K562 (cell line): ENCODE measurements around the gene MOB1A. TPM values are rescaled to one million over a fixed set of nuclear protein-coding genes. Genes with fewer than 3 reads are reported as not detected.

Experiments used
- ARHGAP35 ChIP-seq: fragments of 450-650 bp; IDR thresholded peaks from 2 replicates; pipeline ENCODE4 v1.6.1; 2018; ENCODE audit not compliant: partially characterized antibody
- ARID1B ChIP-seq: fragments of 450-650 bp; IDR thresholded peaks from 2 replicates; pipeline ENCODE4 v1.6.1; 2016; ENCODE audit warnings: antibody characterized with exemption, mild to moderate bottlenecking, inconsistent platforms
- E2F4 ChIP-seq: sonication (generic); formaldehyde crosslinking; IDR thresholded peaks from 2 replicates; pipeline ENCODE4 v1.8.0; 2022; ENCODE audit warnings: mild to moderate bottlenecking, low read depth, missing genetic modification reagents
- GATA2 ChIP-seq: sonication (generic); formaldehyde crosslinking; IDR thresholded peaks from 2 replicates; pipeline ENCODE4 v1.4.0; 2020; ENCODE audit warnings: mild to moderate bottlenecking, missing genetic modification reagents
- HBP1 ChIP-seq: fragments of 450-650 bp; formaldehyde crosslinking; IDR thresholded peaks from 2 replicates; pipeline ENCODE4 v1.4.0; 2022; ENCODE audit warnings: missing genetic modification characterization
- HNRNPK ChIP-seq: fragments of 200-400 bp; formaldehyde crosslinking; IDR thresholded peaks from one replicate; pipeline ENCODE4 v1.6.1; 2018; ENCODE audit warnings: mild to moderate bottlenecking, low read depth, low read length; ENCODE audit not compliant: poor library complexity, severe bottlenecking
- ILF3 ChIP-seq: fragments of 450-650 bp; IDR thresholded peaks from 2 replicates; pipeline ENCODE4 v1.6.1; 2018; ENCODE audit warnings: antibody characterized with exemption, mild to moderate bottlenecking, moderate library complexity, borderline replicate concordance
- POLR2AphosphoS2 ChIP-seq: IDR thresholded peaks from 2 replicates; pipeline ENCODE4 v1.6.1; 2012; ENCODE audit warnings: low read length, improper control_type of control experiment
- SAFB ChIP-seq: fragments of 200-400 bp; formaldehyde crosslinking; IDR thresholded peaks from 2 replicates; pipeline ENCODE4 v1.6.1; 2017; ENCODE audit warnings: low read depth, low read length, borderline replicate concordance
- SAP30 ChIP-seq: fragments of 200-600 bp; sonication (generic); IDR thresholded peaks from 2 replicates; pipeline ENCODE4 v1.6.1; 2012; ENCODE audit warnings: borderline replicate concordance, low read depth, mild to moderate bottlenecking, moderate library complexity, low read length, control low read depth, inconsistent platforms; ENCODE audit not compliant: insufficient read depth, poor library complexity, severe bottlenecking
- SIN3B ChIP-seq: fragments of 450-650 bp; IDR thresholded peaks from 2 replicates; pipeline ENCODE4 v1.6.1; 2017; ENCODE audit warnings: low read depth, mild to moderate bottlenecking, moderate library complexity
- STAT6 ChIP-seq: sonication (generic); formaldehyde crosslinking; IDR thresholded peaks from 2 replicates; pipeline ENCODE4 v1.8.1; 2023; ENCODE audit warnings: mild to moderate bottlenecking, missing genetic modification reagents
- YY1 ChIP-seq, 3 experiments: IDR thresholded peaks; 2 replicates each; pipeline ENCODE4 v1.6.1; 2011; ENCODE audit warnings: low read length in 2 of 3, mild to moderate bottlenecking in 2 of 3, moderate library complexity in 2 of 3, borderline replicate concordance in 1 of 3, control low read depth in 1 of 3, low read depth in 1 of 3; ENCODE audit not compliant: insufficient read depth in 3 of 3, insufficient replicate concordance in 2 of 3, control insufficient read depth in 1 of 3, insufficient read length in 1 of 3; ENCODE audit errors: extremely low read depth in 1 of 3
- ZNF146 ChIP-seq: IDR thresholded peaks from one replicate; pipeline ENCODE4 v1.6.1; 2018; ENCODE audit warnings: missing compliant biosample characterization; ENCODE audit not compliant: unreplicated experiment
- ZNF707 ChIP-seq: fragments of 250-450 bp; sonication (Bioruptor Pico); conservative IDR thresholded peaks from 2 replicates; pipeline ENCODE4 v1.8.0; 2022; ENCODE audit warnings: inconsistent platforms, mild to moderate bottlenecking, moderate library complexity
- polyA plus RNA-seq, 8 experiments: library from polyadenylated mRNA; depleted of rRNA in 4 of 8; stranded (reverse) in 5 of 8; unstranded in 3 of 8; fragments of >200 nt; fragmentation: Nextera tagmentation in 2 of 8; fragmentation: Illumina TruSeq in 1 of 8; extraction: Ambion mirVana in 2 of 8; extraction: Trizol in 1 of 8; gene quantifications; 2 replicates each; pipeline versions ENCODE4 v1.2.1 to v1.2.3, GENCODE V29; 2011 to 2014; ENCODE audit warnings: inconsistent platforms in 1 of 8, missing spikeins in 1 of 8
- total RNA-seq, 7 experiments: library from RNA; depleted of rRNA in 6 of 7; stranded (reverse); fragments of >200 nt in 6 of 7; fragmentation: Illumina TruSeq in 2 of 7; extraction: Trizol in 2 of 7; gene quantifications; 2 replicates each; pipeline versions ENCODE4 v1.2.1 to v1.2.3, GENCODE V29; 2011 to 2021; ENCODE audit warnings: low replicate concordance in 1 of 7

MOB1A gene
- total and polyA plus RNA-seq, 9 of the 15 experiments (the other 6 are each of a cell fraction or from before 2014, with no cell fraction given): 24.8 to 100 (median 60.2) TPM

GRCh38 chr2:74198461-74199274 is 20.0 kb upstream of the MOB1A start, which contains the start of gene MTHFD2 (continued):
- TF ChIP-seq GATA2 (CRISPR knock-in tag): peak; percentile 40; the same call in 1 of the 2 replicates
- TF ChIP-seq SIN3B: peak; percentile 7; the same call in 1 of the 2 replicates
- no peak for TF ChIP-seq ZNF146 (CRISPR knock-in tag)
- peak; percentile 87; the same call in 1 of the 2 replicates for TF ChIP-seq E2F4 (CRISPR knock-in tag)
- TF ChIP-seq ARID1B: 0 out of 2 replicates have a peak, but pooled peaks have one; percentile 7
- TF ChIP-seq STAT6 (CRISPR knock-in tag): peak; percentile 83; the same call in 1 of the 2 replicates
- peak; percentile 77; the same call in 1 of the 2 replicates for TF ChIP-seq POLR2AphosphoS2
- TF ChIP-seq ILF3: no peak; the same call in 1 of the 2 replicates
- peak; percentile 82 for TF ChIP-seq HNRNPK
- no peak for TF ChIP-seq ZNF707 (CRISPR knock-in tag)
- 0 out of 2 replicates have a peak, but pooled peaks have one; percentile 35 for TF ChIP-seq SAFB
- TF ChIP-seq HBP1 (CRISPR knock-in tag): peak; percentile 81; the same call in 1 of the 2 replicates
- TF ChIP-seq YY1 (IDR thresholded peaks at IDR 0.05; ENCODE audit: borderline replicate concordance in 1 of 3, control insufficient read depth in 1 of 3, extremely low read depth in 1 of 3, insufficient read depth in 3 of 3, insufficient read length in 1 of 3, insufficient replicate concordance in 2 of 3, low read depth in 1 of 3, low read length in 2 of 3): peak in 2 of 3 experiments; percentile 76 to 82
- TF ChIP-seq SAP30: peak; percentile 73
- TF ChIP-seq ARHGAP35: peak; percentile 41
